Measurements from ENCODE around the gene OGFOD1. TPM values are rescaled to one million over a fixed set of nuclear protein-coding genes. Genes with fewer than 3 reads are reported as not detected.
A peak's percentile ranks its signal among the peaks of the same experiment; 100 is the strongest.

The OGFOD1 gene
- total and polyA plus RNA-seq, 9 of the 15 experiments (the other 6 are each of a cell fraction or from before 2014, with no cell fraction given): 60.4 to 134 (median 85.8) TPM

GRCh38 chr16:56506941-56507340, 55.6 kb downstream of the OGFOD1 start:
- CTCF ChIA-PET (ENCODE audit: low intra/inter-chr PET ratio): no interaction called here
- no peaks in the 10 kb centered on the region for H3K9me1 ChIP-seq (ENCODE audit: control insufficient read depth, insufficient read depth, low read length)
- no peak overlapping the region for H3K4me3 ChIP-seq
- H3K9ac ChIP-seq (ENCODE audit: insufficient read depth in 1 of 2, low read depth in 2 of 2, low read length in 2 of 2): no peak overlapping the region
- no peak for DNase-seq (ENCODE audit: extremely low read depth in 1 of 4, low spot score in 3 of 4)
- H2AFZ ChIP-seq (ENCODE audit: low read depth, low read length): no peak overlapping the region
- no peak for ATAC-seq
- in situ Hi-C loops (cut with MboI) (no loop called here), intact Hi-C loops (cut with micrococcal nuclease) (no loop called here)
- H3K27me3 ChIP-seq (ENCODE audit: control insufficient read depth in 2 of 2, insufficient read depth in 2 of 2, low read length in 2 of 2): no peaks in the 10 kb centered on the region
- POLR2A ChIA-PET: interaction anchor here (0.7 to 2.0 kb wide), 2 partner anchors 9 to 32 kb away, joined by 3 to 6 read pairs; no protein-coding TSS in a partner anchor
- H3K4me2 ChIP-seq (ENCODE audit: insufficient read depth, low read length): no peak overlapping the region
- no peaks in the 10 kb centered on the region; a peak in 1 of 5 replicates for H3K4me1 ChIP-seq (replicated peaks in 1 of 2; ENCODE audit: control insufficient read depth in 2 of 2, insufficient read depth in 2 of 2, low read length in 2 of 2)
- no TSS peak for BruUV-seq (replicated peaks)
- no peaks in the 10 kb centered on the region for H3K36me3 ChIP-seq (ENCODE audit: control insufficient read depth, insufficient read depth, low read length)
- no peaks in the 10 kb centered on the region for H3K79me2 ChIP-seq (ENCODE audit: control insufficient read depth, insufficient read depth, low read length)
- no peak for TF ChIP-seq GTF2B (IDR thresholded peaks at IDR 0.05; ENCODE audit: extremely low read depth, insufficient read length)
- peak; percentile 40; the same call in 1 of the 2 replicates for TF ChIP-seq ZNF316 (IDR thresholded peaks at IDR 0.05)
- TF ChIP-seq MLLT1 (IDR thresholded peaks at IDR 0.05): no peak
- TF ChIP-seq EHMT2 (IDR thresholded peaks at IDR 0.05): no peak
- TF ChIP-seq RAD21 (CRISPR knock-in tag; conservative IDR thresholded peaks at IDR 0.05 in 1 of 2, IDR thresholded peaks at IDR 0.05 in 1 of 2): no peak
- TF ChIP-seq ZNF395 (CRISPR knock-in tag; IDR thresholded peaks at IDR 0.05): no peak
- TF ChIP-seq MEIS2 (IDR thresholded peaks at IDR 0.05; ENCODE audit: partially characterized antibody): peak; percentile 57
- no peak for FAIRE-seq
- H3K27ac ChIP-seq (ENCODE audit: extremely low read depth, low read depth, low read length): no peak overlapping the region
- no peaks in the 10 kb centered on the region for H3K9me3 ChIP-seq (replicated peaks; ENCODE audit: control insufficient read depth, insufficient read depth, low read depth, low read length)
- no peaks in the 10 kb centered on the region; the same call in 1 of the 2 replicates for H4K20me1 ChIP-seq (replicated peaks; ENCODE audit: control insufficient read depth, insufficient read depth, low read length)
